IMR-90 (cell line): ENCODE data around the gene RSBN1L.

Experiments
- CHD1 ChIP-seq: IDR thresholded peaks from 2 replicates; pipeline ENCODE4 v1.6.1; 2012; ENCODE audit warnings: low read depth, low read length, improper control_type of control experiment
- POLR2A ChIP-seq: IDR thresholded peaks from 2 replicates; pipeline ENCODE4 v1.6.1; 2012; ENCODE audit warnings: mild to moderate bottlenecking, low read depth, low read length
- RFX5 ChIP-seq: IDR thresholded peaks from 2 replicates; pipeline ENCODE4 v1.8.0; 2012; ENCODE audit warnings: low read depth, mild to moderate bottlenecking, low read length, moderate library complexity
- SMC3 ChIP-seq: fragments of 150-350 bp; IDR thresholded peaks from 2 replicates; pipeline ENCODE4 v1.6.1; 2016; ENCODE audit warnings: low read depth, mild to moderate bottlenecking, antibody characterized with exemption, low read length, moderate library complexity
- TF ChIP-seq, protein P1 (sequence below): conservative IDR thresholded peaks from 2 replicates; pipeline ENCODE4 v1.5.1; 2012; ENCODE audit warnings: mild to moderate bottlenecking, low read depth, low read length, improper control_type of control experiment
- TF ChIP-seq, protein P2 (sequence below): fragments of 150-350 bp; IDR thresholded peaks from 2 replicates; pipeline ENCODE4 v1.6.1; 2017; ENCODE audit warnings: mild to moderate bottlenecking, antibody characterized with exemption, low read length, low read depth

DNA sequence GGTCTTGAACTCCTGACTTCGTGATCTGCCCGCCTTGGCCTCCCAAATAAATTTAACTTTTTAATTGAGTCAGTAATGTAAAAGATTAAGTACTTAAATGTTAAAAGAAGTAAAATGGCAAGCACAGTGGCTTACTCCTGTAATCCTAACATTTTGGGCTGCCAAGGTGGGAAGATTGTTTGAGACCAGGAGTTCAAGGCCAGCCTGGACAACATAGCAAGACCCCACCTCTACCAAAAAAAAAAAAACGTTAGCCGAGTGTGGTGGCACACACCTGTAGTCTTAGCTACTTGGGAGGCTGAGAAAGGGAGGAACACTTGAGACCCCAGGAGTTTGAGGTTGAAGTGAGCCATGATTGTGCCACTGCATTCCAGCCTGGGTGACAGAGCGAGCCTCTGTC is 128.4 kb downstream of the RSBN1L start:
- TF ChIP-seq POLR2A (no peak), CHD1 (no peak), RFX5 (no peak), SMC3 (no peak)
- TF ChIP-seq, protein P1, sequence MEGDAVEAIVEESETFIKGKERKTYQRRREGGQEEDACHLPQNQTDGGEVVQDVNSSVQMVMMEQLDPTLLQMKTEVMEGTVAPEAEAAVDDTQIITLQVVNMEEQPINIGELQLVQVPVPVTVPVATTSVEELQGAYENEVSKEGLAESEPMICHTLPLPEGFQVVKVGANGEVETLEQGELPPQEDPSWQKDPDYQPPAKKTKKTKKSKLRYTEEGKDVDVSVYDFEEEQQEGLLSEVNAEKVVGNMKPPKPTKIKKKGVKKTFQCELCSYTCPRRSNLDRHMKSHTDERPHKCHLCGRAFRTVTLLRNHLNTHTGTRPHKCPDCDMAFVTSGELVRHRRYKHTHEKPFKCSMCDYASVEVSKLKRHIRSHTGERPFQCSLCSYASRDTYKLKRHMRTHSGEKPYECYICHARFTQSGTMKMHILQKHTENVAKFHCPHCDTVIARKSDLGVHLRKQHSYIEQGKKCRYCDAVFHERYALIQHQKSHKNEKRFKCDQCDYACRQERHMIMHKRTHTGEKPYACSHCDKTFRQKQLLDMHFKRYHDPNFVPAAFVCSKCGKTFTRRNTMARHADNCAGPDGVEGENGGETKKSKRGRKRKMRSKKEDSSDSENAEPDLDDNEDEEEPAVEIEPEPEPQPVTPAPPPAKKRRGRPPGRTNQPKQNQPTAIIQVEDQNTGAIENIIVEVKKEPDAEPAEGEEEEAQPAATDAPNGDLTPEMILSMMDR: no peak
- TF ChIP-seq, protein P2, sequence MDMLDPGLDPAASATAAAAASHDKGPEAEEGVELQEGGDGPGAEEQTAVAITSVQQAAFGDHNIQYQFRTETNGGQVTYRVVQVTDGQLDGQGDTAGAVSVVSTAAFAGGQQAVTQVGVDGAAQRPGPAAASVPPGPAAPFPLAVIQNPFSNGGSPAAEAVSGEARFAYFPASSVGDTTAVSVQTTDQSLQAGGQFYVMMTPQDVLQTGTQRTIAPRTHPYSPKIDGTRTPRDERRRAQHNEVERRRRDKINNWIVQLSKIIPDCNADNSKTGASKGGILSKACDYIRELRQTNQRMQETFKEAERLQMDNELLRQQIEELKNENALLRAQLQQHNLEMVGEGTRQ: no peak
